BLaER1 (cell line): Measurements from ENCODE around the gene TGFBR1.

Experiments
- H3K27ac ChIP-seq: shearing (Covaris generic); formaldehyde crosslinking; 2 replicates; pipeline ENCODE4 v1.8.1; 2022
- H3K27me3 ChIP-seq: shearing (Covaris generic); formaldehyde crosslinking; 2 replicates; pipeline ENCODE4 v1.8.1; 2022
- H3K36me3 ChIP-seq: shearing (Covaris generic); formaldehyde crosslinking; 2 replicates; pipeline ENCODE4 v1.8.1; 2022
- H3K4me1 ChIP-seq: shearing (Covaris generic); formaldehyde crosslinking; 2 replicates; pipeline ENCODE4 v1.8.1; 2022
- H3K4me2 ChIP-seq: shearing (Covaris generic); formaldehyde crosslinking; 2 replicates; pipeline ENCODE4 v1.8.1; 2022
- H3K4me3 ChIP-seq: shearing (Covaris generic); formaldehyde crosslinking; 2 replicates; pipeline ENCODE4 v1.8.1; 2022
- H3K9ac ChIP-seq: shearing (Covaris generic); formaldehyde crosslinking; 2 replicates; pipeline ENCODE4 v1.8.1; 2022
- H3K9me3 ChIP-seq: shearing (Covaris generic); formaldehyde crosslinking; 2 replicates; pipeline ENCODE4 v1.8.1; 2022
- H4K20me1 ChIP-seq: shearing (Covaris generic); formaldehyde crosslinking; 2 replicates; pipeline ENCODE4 v1.8.1; 2022
- Cebpa-rat ChIP-seq: shearing (Covaris generic); IDR thresholded peaks from 2 replicates; pipeline ENCODE4 v1.8.1; 2022

TGFBR1 gene

GRCh38 chr9:99141849-99142248 is 36.9 kb downstream of the TGFBR1 start:
- Histone ChIP-seq H3K27ac (no peak overlapping the region), H3K4me2 (no peak overlapping the region), H3K9me3 (no peaks in the 10 kb centered on the region), H4K20me1 (peaks cover 5% of the 10 kb centered on the region; the same call in 1 of the 2 replicates), H3K4me3 (no peak overlapping the region), H3K4me1 (peaks cover 6% of the 10 kb centered on the region), H3K36me3 (peaks cover 37% of the 10 kb centered on the region), H3K9ac (no peak overlapping the region), H3K27me3 (no peaks in the 10 kb centered on the region)
- no peak for TF ChIP-seq Cebpa-rat

- H3K4me1 ChIP-seq = peaks cover 2% of the 10 kb centered on the region
- no peak overlapping the region for H3K4me2 ChIP-seq
- H3K9ac ChIP-seq = no peak overlapping the region
- H3K9me3 ChIP-seq = no peaks in the 10 kb centered on the region
- no peaks in the 10 kb centered on the region for H3K27me3 ChIP-seq
- peaks cover under 1% of the 10 kb centered on the region; the same call in 1 of the 2 replicates for H4K20me1 ChIP-seq
- TF ChIP-seq Cebpa-rat = no peak
- H3K27ac ChIP-seq = no peak overlapping the region
- H3K4me3 ChIP-seq = no peak overlapping the region
- H3K36me3 ChIP-seq = peaks cover 41% of the 10 kb centered on the region
Measured at GRCh38 chr9:99142275-99142674, 37.4 kb downstream of the TGFBR1 start.

GRCh38 chr9:99143655-99144054 is 38.7 kb downstream of the TGFBR1 start:
- Histone ChIP-seq H3K4me2 (no peak overlapping the region), H4K20me1 (no peaks in the 10 kb centered on the region; the same call in 1 of the 2 replicates)

GRCh38 chr9:99144966-99145365 is 40.1 kb downstream of the TGFBR1 start:
- Histone ChIP-seq H3K36me3 (peaks cover 59% of the 10 kb centered on the region), H4K20me1 (no peaks in the 10 kb centered on the region; the same call in 1 of the 2 replicates), H3K4me3 (no peak overlapping the region), H3K4me2 (no peak overlapping the region), H3K9me3 (no peaks in the 10 kb centered on the region), H3K4me1 (no peaks in the 10 kb centered on the region), H3K27ac (no peak overlapping the region), H3K27me3 (no peaks in the 10 kb centered on the region), H3K9ac (no peak overlapping the region)
- no peak for TF ChIP-seq Cebpa-rat

More at GRCh38 chr9:99143655-99144054, 38.7 kb downstream of the TGFBR1 start:
- no peaks in the 10 kb centered on the region for H3K9me3 ChIP-seq
- H3K27me3 ChIP-seq = no peaks in the 10 kb centered on the region
- TF ChIP-seq Cebpa-rat = no peak
- no peak overlapping the region for H3K4me3 ChIP-seq
- no peak overlapping the region for H3K27ac ChIP-seq
- H3K9ac ChIP-seq = no peak overlapping the region
- peaks cover 51% of the 10 kb centered on the region for H3K36me3 ChIP-seq
- H3K4me1 ChIP-seq = no peaks in the 10 kb centered on the region

GRCh38 chr9:99146574-99146973 is 41.7 kb downstream of the TGFBR1 start:
- H3K4me2 ChIP-seq = no peak overlapping the region
- peaks cover 59% of the 10 kb centered on the region for H3K36me3 ChIP-seq
- no peaks in the 10 kb centered on the region; the same call in 1 of the 2 replicates for H4K20me1 ChIP-seq
- H3K9me3 ChIP-seq = no peaks in the 10 kb centered on the region
- H3K4me3 ChIP-seq = no peak overlapping the region
- H3K9ac ChIP-seq = no peak overlapping the region
- no peak for TF ChIP-seq Cebpa-rat
- H3K27ac ChIP-seq = no peak overlapping the region
- no peaks in the 10 kb centered on the region for H3K27me3 ChIP-seq
- H3K4me1 ChIP-seq = no peaks in the 10 kb centered on the region

GRCh38 chr9:99147177-99147576 is 42.3 kb downstream of the TGFBR1 start:
- Histone ChIP-seq H3K27ac (no peak overlapping the region), H3K4me2 (no peak overlapping the region), H3K36me3 (peaks cover 64% of the 10 kb centered on the region), H3K27me3 (no peaks in the 10 kb centered on the region), H4K20me1 (no peaks in the 10 kb centered on the region), H3K4me1 (no peaks in the 10 kb centered on the region), H3K9me3 (no peaks in the 10 kb centered on the region), H3K4me3 (no peak overlapping the region), H3K9ac (no peak overlapping the region)
- TF ChIP-seq Cebpa-rat = no peak

GRCh38 chr9:99150451-99151171 is 45.7 kb downstream of the TGFBR1 start:
- TF ChIP-seq Cebpa-rat = no peak
- no peaks in the 10 kb centered on the region for H3K9me3 ChIP-seq
- H3K27ac ChIP-seq = no peak overlapping the region
- H3K4me1 ChIP-seq = no peaks in the 10 kb centered on the region
- no peak overlapping the region for H3K4me3 ChIP-seq
- H3K4me2 ChIP-seq = no peak overlapping the region
- no peaks in the 10 kb centered on the region for H3K27me3 ChIP-seq
- peaks cover 44% of the 10 kb centered on the region for H3K36me3 ChIP-seq
- H3K9ac ChIP-seq = no peak overlapping the region
- no peaks in the 10 kb centered on the region for H4K20me1 ChIP-seq

GRCh38 chr9:99154356-99154755 is 49.4 kb downstream of the TGFBR1 start:
- Histone ChIP-seq H3K27me3 (no peaks in the 10 kb centered on the region), H3K4me1 (no peaks in the 10 kb centered on the region), H3K36me3 (peaks cover 13% of the 10 kb centered on the region), H3K9me3 (no peaks in the 10 kb centered on the region), H3K4me3 (no peak overlapping the region), H3K9ac (no peak overlapping the region), H3K4me2 (no peak overlapping the region), H3K27ac (no peak overlapping the region), H4K20me1 (no peaks in the 10 kb centered on the region)
- no peak for TF ChIP-seq Cebpa-rat

- Histone ChIP-seq H3K4me3 (no peak overlapping the region), H3K9ac (no peak overlapping the region), H3K4me2 (no peak overlapping the region), H3K9me3 (no peaks in the 10 kb centered on the region), H3K36me3 (peaks cover 10% of the 10 kb centered on the region), H4K20me1 (no peaks in the 10 kb centered on the region), H3K27me3 (no peaks in the 10 kb centered on the region), H3K4me1 (no peaks in the 10 kb centered on the region), H3K27ac (no peak overlapping the region)
- TF ChIP-seq Cebpa-rat = no peak
Measured at GRCh38 chr9:99155736-99156135, 50.8 kb downstream of the TGFBR1 start.

- no peak overlapping the region for H3K27ac ChIP-seq
- no peaks in the 10 kb centered on the region for H3K9me3 ChIP-seq
- TF ChIP-seq Cebpa-rat = no peak
- H3K36me3 ChIP-seq = no peaks in the 10 kb centered on the region
- H4K20me1 ChIP-seq = no peaks in the 10 kb centered on the region
- H3K4me2 ChIP-seq = no peak overlapping the region
- H3K27me3 ChIP-seq = no peaks in the 10 kb centered on the region
- no peak overlapping the region for H3K9ac ChIP-seq
- no peak overlapping the region for H3K4me3 ChIP-seq
- no peaks in the 10 kb centered on the region for H3K4me1 ChIP-seq
Measured at GRCh38 chr9:99158629-99159028, 53.7 kb downstream of the TGFBR1 start.
